ENCODE measurements around the gene DMD.

GRCh38 chrX:32489125-32489524 lies 722.2 kb downstream of the DMD start:
- TF ChIP-seq CTCF (IDR thresholded peaks at IDR 0.05; ENCODE audit: insufficient read depth, low read depth, low read length) (no peak), EZH2 (IDR thresholded peaks at IDR 0.05; ENCODE audit: insufficient read depth, low read length) (no peak)

Measured in astrocyte (in vitro differentiated cells and primary cell).